GM12891 (cell line): ENCODE measurements around the gene XRCC3. TPM values are rescaled to one million over a fixed set of nuclear protein-coding genes. Genes with fewer than 3 reads are reported as not detected.

Experiments
- DNase-seq: peaks from one replicate; pipeline ENCODE4 v3.0.0; 2011; ENCODE audit warnings: low spot score; ENCODE audit not compliant: insufficient read length
- FAIRE-seq: peaks from 2 replicates; lab custom pipeline; 2011; peaks lifted over from hg19 to GRCh38; lab: Jason Lieb, UNC
- PAX5 ChIP-seq: IDR thresholded peaks from 2 replicates; pipeline ENCODE4 v1.6.1; 2011; ENCODE audit warnings: low read length, moderate library complexity, mild to moderate bottlenecking; ENCODE audit not compliant: insufficient read depth, severe bottlenecking
- POLR2A ChIP-seq: IDR thresholded peaks from 2 replicates; pipeline ENCODE4 v1.6.1; 2011; ENCODE audit warnings: low read depth, low read length, control low read depth
- POLR2AphosphoS5 ChIP-seq: IDR thresholded peaks from 2 replicates; pipeline ENCODE4 v1.6.1; 2011; ENCODE audit warnings: low read depth, low read length, control low read depth
- POU2F2 ChIP-seq: IDR thresholded peaks from 2 replicates; pipeline ENCODE4 v1.6.1; 2011; ENCODE audit warnings: low read depth, mild to moderate bottlenecking, control low read depth, low read length, moderate library complexity
- SPI1 ChIP-seq: IDR thresholded peaks from 2 replicates; pipeline ENCODE4 v1.6.1; 2011; ENCODE audit warnings: low read depth, low read length, control low read depth
- TAF1 ChIP-seq: IDR thresholded peaks from 2 replicates; pipeline ENCODE4 v1.6.1; 2011; ENCODE audit warnings: low read depth, low read length, control low read depth
- polyA plus RNA-seq: library from polyadenylated mRNA; unstranded; fragments of >200 nt; gene quantifications from one replicate; pipeline ENCODE4 v1.2.1, GENCODE V29; 2012; ENCODE audit warnings: low read depth, missing spikeins, inconsistent platforms; ENCODE audit not compliant: missing spikeins

The XRCC3 gene
- polyA plus RNA-seq = 21.0 TPM

- FAIRE-seq (peak; percentile 100), DNase-seq (peak; percentile 100)
- TF ChIP-seq POU2F2 = no peak
- TF ChIP-seq TAF1 = peak; percentile 37; the same call in 1 of the 2 replicates
- TF ChIP-seq POLR2AphosphoS5 = no peak
- peak; percentile 81 for TF ChIP-seq POLR2A
These were observed at the start of gene XRCC3, which contains the start of gene ZFYVE21 for GRCh38 chr14:103715052-103716000. Gene XRCC3 (minus strand): TSS chr14:103715451. CDS start chr14:103711087, 4,364 bp downstream. Gene ZFYVE21 (plus strand): TSS chr14:103715810. CDS start chr14:103715842, 32 bp downstream.

GRCh38 chr14:103763730-103764488 lies 48.7 kb upstream of the XRCC3 start:
- no peak for TF ChIP-seq SPI1
- TF ChIP-seq POLR2AphosphoS5 = no peak
- no peak for TF ChIP-seq POLR2A
- no peak for TF ChIP-seq TAF1
- TF ChIP-seq POU2F2 = 0 out of 2 replicates have a peak, but pooled peaks have one; percentile 57
- peak; percentile 96 for FAIRE-seq

GRCh38 chr14:103762541-103762940 lies 47.3 kb upstream of the XRCC3 start:
- DNase-seq (no peak), FAIRE-seq (peak; percentile 28)
- TF ChIP-seq POU2F2 = no peak
- no peak for TF ChIP-seq TAF1
- no peak for TF ChIP-seq SPI1
- no peak for TF ChIP-seq POLR2A
- no peak for TF ChIP-seq POLR2AphosphoS5
- TF ChIP-seq PAX5 = no peak

More at GRCh38 chr14:103763730-103764488, 48.7 kb upstream of the XRCC3 start:
- DNase-seq = no peak

DNA sequence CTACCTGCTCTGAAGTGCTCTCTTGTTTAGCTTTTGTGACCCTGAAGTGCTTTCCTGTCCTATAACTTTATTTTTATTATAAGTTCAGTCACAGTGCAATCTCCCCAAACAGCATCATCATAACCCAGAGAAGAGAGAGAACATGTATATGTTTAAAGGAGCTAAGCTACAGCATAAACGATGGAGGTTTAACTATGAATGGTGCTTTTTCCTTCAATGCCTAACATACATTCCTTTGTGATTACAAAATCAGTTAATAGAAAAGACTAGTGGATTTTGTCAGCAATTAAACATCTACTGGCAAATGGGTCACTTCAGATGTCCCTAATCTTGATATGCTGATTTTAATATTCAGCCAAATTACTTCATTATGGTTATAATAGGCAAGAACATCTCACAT lies 46.8 kb upstream of the XRCC3 start:
- FAIRE-seq = no peak
- TF ChIP-seq POLR2A (no peak), PAX5 (no peak), TAF1 (no peak), POLR2AphosphoS5 (no peak), POU2F2 (no peak), SPI1 (no peak)
- DNase-seq = no peak

DNA sequence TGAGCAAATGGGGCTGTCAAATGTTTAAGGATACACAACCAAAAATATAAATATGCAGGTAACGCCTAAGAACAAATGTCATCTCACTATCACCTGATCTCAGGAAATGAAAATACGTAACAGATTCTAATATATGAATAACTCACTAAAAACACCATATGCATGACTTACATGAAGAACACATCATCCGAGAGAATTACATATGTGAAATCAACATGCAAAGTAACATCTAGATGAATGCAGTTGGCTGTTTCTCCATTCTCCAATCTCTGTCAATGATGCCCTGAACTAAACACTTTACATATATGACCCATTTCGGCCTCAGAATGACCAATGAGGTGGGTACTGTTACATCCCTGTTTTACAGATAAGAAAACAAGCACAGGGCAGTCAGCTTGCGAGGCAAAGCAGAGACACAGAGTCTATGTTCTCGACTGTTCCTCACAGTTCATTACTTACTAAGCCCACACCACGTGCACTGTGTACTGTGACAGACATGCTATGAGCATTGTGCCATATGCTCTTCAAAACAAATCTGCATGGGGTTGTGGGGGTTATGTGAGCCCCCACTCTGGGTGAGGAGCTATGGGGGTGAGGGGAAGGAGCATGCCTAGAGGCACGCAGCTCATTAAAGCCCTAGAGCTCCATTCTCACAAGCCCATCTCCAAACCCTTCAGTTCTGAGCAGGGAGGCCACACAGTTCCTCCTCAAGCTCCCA lies 43.0 kb upstream of the XRCC3 start:
- FAIRE-seq (no peak), DNase-seq (no peak)

GRCh38 chr14:103755060-103755459 lies 39.8 kb upstream of the XRCC3 start:
- FAIRE-seq (no peak), DNase-seq (no peak)
- TF ChIP-seq SPI1 = no peak
- no peak for TF ChIP-seq POLR2A
- TF ChIP-seq PAX5 = no peak
- TF ChIP-seq TAF1 = no peak
- no peak for TF ChIP-seq POLR2AphosphoS5
- TF ChIP-seq POU2F2 = no peak

More for the DNA sequence above, 43.0 kb upstream of the XRCC3 start:
- TF ChIP-seq PAX5 = no peak
- no peak for TF ChIP-seq POLR2AphosphoS5
- no peak for TF ChIP-seq SPI1
- TF ChIP-seq POLR2A = no peak
- no peak for TF ChIP-seq TAF1
- TF ChIP-seq POU2F2 = no peak

- DNase-seq = no peak
- FAIRE-seq = no peak
- no peak for TF ChIP-seq POLR2A
- no peak for TF ChIP-seq SPI1
- TF ChIP-seq POU2F2 = no peak
- TF ChIP-seq PAX5 = no peak
- TF ChIP-seq TAF1 = no peak
- TF ChIP-seq POLR2AphosphoS5 = no peak
These were observed 38.5 kb upstream of the XRCC3 start for GRCh38 chr14:103753774-103754173.

GRCh38 chr14:103749860-103750259 lies 34.6 kb upstream of the XRCC3 start:
- DNase-seq = no peak
- no peak for FAIRE-seq
- TF ChIP-seq TAF1 (no peak), SPI1 (no peak), POLR2AphosphoS5 (no peak)

DNA sequence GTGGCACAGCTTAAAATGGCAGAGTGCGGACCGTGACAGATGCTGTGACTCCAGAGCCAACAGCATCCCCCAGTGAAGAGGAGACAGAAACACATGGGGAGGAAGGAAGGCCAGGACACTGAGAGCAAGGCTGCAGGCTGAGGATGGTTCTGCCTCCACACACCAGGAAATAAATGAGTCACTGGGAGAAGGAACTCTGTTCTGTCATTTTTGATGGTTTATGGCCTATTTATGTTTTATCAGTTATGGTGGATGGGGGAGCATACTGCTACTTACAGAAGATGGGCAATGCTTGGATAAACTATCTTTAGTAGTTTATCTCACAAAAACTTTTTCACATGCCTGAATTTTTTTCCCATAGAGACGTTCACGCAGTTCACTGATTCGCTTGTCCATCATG lies 34.2 kb upstream of the XRCC3 start:
- DNase-seq = no peak
- no peak for FAIRE-seq
- TF ChIP-seq POLR2AphosphoS5 (no peak), POLR2A (no peak), TAF1 (no peak), POU2F2 (no peak), PAX5 (no peak), SPI1 (no peak)
